Measurements from ENCODE around the gene PRKCB.

Gene PRKCB

DNA sequence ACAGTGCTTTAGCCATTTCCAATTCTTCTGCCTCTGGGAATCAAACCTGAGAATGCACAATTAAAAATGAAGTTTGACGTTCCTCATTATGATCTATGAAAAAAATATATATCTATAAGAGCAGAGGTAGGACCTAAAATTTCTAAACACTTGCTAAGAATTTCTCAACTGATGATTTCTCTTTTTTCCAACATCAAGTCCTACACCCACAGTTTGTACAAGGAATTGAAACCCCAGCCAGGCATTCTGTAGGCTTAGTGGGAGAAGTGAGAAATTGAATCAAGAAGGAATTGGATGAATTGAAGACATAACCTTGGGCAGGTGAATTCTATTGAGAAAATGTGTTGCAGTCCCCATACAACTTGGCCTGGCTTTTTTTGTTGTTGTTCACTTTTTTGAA lies 423.0 kb downstream of the PRKCB start:
- H3K4me1 ChIP-seq (ENCODE audit: control insufficient read depth, insufficient read depth, low read length, poor library complexity, severe bottlenecking): no peaks in the 10 kb centered on the region
- WGBS, 2 experiments (ENCODE audit: insufficient coverage in 2 of 2): no CpG with 5 or more reads among the region's 1 CpG
- H3K36me3 ChIP-seq (ENCODE audit: control insufficient read depth, insufficient read depth, low read length): no peaks in the 10 kb centered on the region
- H3K27ac ChIP-seq (ENCODE audit: low read depth, low read length, severe bottlenecking): no peak overlapping the region
- H3K4me3 ChIP-seq (ENCODE audit: extremely low read depth, insufficient read depth, low read length, poor library complexity, severe bottlenecking): no peak overlapping the region
- no peaks in the 10 kb centered on the region for H3K9me3 ChIP-seq (ENCODE audit: control insufficient read depth, low read length)

- no peaks in the 10 kb centered on the region for H3K36me3 ChIP-seq (ENCODE audit: control insufficient read depth, insufficient read depth, low read length)
- H3K9me3 ChIP-seq (ENCODE audit: control insufficient read depth, low read length): no peaks in the 10 kb centered on the region
- H3K27ac ChIP-seq (ENCODE audit: low read depth, low read length, severe bottlenecking): no peak overlapping the region
- no peak overlapping the region for H3K4me3 ChIP-seq (ENCODE audit: extremely low read depth, insufficient read depth, low read length, poor library complexity, severe bottlenecking)
- no peaks in the 10 kb centered on the region for H3K4me1 ChIP-seq (ENCODE audit: control insufficient read depth, insufficient read depth, low read length, poor library complexity, severe bottlenecking)
Measured at GRCh38 chr16:24262816-24263215, 427.0 kb downstream of the PRKCB start.

Data from mesodermal cell (in vitro differentiated cells).